Activated effector memory CD4-positive, alpha-beta T cell treated with anti-CD3 and anti-CD28 coated beads, Interleukin-2, amount 50 U/mL, for 16 hours (primary cell): ENCODE results near the gene PANX3.
A peak's percentile ranks its signal among the peaks of the same experiment; 100 is the strongest.
"Not testable (repeated sequence)": the region's sequence is repeated elsewhere in the genome, so short reads cannot be mapped to it uniquely, and the experiment has no call there.

Experiments
- DNase-seq: peaks from one replicate; pipeline ENCODE4 v3.0.0-alpha.2; 2020

PANX3 gene, protein sequence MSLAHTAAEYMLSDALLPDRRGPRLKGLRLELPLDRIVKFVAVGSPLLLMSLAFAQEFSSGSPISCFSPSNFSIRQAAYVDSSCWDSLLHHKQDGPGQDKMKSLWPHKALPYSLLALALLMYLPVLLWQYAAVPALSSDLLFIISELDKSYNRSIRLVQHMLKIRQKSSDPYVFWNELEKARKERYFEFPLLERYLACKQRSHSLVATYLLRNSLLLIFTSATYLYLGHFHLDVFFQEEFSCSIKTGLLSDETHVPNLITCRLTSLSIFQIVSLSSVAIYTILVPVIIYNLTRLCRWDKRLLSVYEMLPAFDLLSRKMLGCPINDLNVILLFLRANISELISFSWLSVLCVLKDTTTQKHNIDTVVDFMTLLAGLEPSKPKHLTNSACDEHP

DNA sequence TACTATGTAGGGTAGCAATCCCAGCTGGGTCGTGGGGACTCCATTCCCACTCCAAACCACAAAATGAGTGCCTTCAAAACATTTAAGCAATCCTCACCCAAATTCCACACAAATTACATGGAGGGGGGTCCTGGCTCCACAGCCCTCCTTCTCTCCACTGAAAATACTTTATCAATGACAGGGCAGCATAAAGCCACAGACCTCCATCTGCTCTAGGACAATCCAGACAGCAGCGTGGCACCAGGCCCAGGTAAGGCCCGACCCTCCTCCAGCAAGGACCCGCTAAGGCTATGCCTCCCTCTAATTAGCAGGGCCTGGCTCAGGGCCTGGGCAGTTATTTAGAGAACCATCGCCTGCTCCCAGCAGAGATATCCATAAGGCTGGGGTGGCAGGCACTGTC lies at the start of gene PANX3:
Gene PANX3, plus strand, starts transcription at position 365 of the 400 bp plus-strand sequence. CDS start 129 bp downstream, outside the sequence.
- no peak for DNase-seq

DNA sequence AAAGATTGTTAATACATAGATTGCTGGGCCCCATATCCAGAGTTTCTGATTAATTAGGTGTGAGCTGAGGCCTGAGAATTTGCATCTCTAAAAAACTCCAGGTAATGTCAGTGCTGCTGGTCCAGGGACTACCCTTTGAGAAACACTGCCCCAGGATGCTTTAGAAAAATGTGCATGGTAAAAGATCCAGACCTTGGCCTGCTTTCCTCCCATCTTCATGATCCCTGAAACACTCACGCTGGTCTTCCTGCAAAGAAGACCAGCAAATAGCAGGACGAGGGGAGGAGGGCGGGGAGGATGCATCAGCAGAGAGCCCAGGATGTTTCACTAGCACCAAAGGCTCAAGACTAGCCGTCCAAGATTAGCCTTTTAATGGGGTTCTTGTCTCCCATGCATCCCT lies 41.5 kb upstream of the PANX3 start, which contains the start of gene OR8A1:
Gene OR8A1, plus strand, starts transcription at position 301 of the 400 bp plus-strand sequence. CDS start 123 bp downstream, outside the sequence.
- no peak for DNase-seq

DNA sequence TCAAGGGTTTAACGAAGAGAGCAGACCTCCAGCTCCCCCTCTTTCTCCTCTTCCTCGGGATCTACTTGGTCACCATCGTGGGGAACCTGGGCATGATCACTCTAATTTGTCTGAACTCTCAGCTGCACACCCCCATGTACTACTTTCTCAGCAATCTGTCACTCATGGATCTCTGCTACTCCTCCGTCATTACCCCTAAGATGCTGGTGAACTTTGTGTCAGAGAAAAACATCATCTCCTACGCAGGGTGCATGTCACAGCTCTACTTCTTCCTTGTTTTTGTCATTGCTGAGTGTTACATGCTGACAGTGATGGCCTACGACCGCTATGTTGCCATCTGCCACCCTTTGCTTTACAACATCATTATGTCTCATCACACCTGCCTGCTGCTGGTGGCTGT lies 41.1 kb upstream of the PANX3 start:
- DNase-seq, result no peak

DNA sequence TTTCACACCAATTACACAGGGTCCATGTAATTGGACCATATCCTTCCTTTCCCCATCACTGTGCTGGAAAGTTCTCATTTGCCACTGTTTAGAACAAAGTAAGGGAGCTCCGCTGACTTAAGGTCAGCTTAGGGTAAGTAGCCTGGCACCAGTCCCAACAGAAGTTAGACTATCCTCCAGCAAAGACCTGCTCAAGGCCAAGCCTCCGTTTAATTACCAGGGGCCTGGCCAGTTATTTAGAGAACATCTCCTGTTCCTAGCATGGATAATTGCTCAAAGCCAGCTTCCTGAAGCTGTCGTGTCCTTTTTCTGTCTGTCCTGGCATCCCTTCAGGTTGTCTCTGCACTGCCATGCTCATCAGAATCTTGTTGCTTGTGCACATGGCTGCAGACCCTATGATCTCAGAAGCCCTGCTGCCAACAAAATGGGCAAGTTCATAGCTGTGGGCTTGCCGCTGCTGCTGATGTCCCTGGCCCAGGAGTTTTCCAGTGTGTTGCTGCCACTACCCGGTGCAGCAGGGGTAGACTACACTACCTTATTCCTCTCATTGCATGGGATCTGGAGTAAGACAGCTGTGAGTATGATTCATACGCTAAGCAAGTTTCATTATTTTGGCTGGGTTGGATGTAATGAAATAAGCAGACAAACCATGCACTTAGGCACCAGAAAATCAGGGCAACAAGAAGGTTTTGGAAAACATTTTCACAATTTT lies 33.4 kb upstream of the PANX3 start:
- no peak for DNase-seq

DNA sequence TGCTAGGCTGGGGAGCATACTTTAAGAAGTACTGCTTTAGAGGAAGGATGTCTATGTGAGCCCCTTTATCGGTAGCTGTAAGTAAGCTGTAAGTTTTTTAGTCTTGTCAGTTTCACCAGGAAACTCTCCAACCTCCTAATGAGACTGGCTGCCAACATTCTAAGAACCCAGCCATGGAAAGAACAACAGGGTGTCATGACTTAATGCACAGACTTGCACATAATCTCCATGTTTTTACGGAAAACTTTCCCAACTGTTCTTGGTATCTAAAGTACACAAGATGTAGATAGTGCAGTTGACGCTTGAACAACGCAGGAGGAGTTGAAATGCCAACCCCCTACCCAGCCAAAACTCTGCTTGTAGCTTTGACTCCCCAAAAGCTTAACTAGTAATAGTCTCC lies 32.5 kb upstream of the PANX3 start:
- no peak for DNase-seq

DNA sequence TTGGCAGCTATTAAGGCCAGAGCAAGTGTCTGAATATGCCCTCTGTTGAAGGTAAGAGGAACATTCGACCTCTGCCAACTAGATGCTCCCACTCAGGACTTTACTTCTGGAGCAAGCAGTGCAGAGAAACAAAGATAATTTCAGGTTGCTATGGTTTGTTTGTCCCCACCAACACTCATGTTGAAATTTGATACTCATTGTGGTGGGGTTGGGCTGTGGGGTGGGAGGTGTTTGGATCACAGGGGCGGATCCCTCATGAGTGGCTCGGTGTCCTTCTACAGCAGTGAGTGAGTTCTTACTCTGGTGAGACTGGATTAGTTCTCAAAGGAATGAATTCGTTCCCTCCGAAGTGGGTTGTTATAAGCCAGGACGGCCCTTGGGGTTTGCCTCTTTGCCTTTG lies 29.4 kb upstream of the PANX3 start:
- no peak for DNase-seq

DNA sequence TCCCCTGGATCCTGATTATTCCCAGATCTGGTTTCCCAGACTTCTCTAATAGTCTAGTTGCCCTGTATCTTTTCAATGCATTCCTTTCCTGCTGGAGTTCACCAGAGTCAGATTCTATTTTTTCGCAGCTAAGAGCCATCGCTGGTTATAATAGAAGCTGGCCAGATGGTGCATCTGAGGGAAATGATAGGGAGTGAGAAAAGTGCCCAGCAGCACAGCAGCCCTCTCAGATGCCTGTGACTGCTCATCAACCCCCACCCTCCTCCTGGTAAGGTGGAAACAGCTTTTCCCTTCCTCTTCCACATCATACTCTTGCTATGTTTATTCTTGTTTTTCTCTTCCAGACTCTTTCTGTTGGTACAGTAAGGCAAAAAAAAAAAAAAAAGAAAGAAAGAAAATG lies 28.7 kb upstream of the PANX3 start:
- no peak for DNase-seq

DNA sequence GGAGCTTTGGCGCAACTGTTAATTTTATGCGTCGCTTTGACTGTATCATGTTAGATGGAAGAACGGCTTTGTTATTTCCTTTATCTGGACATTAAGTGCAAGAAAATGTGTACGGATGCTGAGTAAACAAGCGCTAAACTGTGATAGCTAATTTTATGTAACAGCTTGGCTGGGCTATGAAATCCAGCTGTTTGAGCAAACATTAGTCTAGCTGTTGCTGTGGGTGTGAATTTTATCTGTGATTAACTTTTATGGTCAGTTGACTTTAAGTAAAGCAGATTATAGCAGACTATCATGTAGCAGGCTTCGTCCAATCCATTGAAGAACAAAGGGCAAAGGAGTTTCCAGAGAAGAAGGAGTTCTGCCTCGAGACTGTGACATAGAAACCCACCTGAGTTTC lies 27.4 kb upstream of the PANX3 start:
- DNase-seq, result no peak

DNA sequence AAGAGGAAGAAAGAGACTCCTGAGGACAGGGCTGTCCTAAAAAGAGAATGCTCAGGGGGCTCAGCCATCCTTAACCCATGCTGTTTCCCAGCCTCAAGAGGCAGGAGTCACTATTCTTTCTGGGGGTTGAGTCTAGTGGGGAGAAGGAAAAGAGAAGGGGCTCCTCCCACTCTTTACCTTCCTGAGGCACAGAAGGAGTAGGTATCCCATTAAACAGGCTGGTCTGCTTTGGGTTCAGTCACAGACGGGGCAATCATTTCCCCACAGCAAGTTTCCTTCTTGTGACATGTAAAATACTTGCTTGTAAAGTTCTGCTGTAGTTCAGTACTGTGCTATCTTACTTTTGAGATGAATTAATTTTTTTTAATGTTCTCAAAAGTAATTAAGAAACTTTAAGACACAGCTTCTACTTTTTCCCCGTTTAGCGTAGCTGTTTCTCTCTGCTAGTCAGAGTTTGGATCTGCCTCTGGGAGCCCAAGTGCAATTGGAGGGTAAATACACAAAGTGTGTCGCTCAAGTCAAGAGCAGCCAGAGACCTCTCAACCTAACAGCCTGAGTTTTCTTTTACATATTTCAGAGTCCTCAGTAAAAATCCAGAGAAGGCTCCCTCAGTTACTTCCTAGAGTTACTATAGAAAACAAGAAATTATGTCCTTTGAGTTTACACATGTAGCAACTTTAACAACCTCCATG lies 26.4 kb upstream of the PANX3 start:
- DNase-seq, result no peak

DNA sequence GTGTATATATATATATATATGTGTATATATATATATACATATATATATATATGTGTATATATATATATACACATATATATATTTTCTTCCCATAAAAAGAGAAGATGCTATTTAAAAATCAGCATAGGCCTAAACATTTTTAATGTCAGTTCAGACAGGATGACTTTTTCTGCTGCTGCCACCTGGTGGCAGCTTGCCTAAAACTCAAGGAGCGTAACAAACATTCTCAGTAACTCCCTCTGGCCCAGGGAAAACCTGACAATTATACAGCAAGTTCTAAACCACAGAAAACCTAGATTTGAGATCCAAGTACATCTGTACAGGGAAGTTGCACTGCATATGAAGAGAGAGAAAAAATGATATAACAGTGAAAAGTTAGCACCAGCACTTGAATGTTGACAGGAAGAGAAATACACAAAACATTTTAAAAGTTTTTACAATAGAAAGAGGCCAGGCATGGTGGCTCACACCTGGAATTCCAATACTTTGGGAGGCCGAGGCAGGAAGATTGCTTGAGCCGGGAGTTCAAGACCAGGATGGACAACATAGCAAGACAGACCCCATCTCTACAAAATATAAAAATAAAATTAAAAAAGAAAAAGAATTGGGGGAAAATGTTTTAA lies 24.9 kb upstream of the PANX3 start:
- DNase-seq, result peak; percentile 77

DNA sequence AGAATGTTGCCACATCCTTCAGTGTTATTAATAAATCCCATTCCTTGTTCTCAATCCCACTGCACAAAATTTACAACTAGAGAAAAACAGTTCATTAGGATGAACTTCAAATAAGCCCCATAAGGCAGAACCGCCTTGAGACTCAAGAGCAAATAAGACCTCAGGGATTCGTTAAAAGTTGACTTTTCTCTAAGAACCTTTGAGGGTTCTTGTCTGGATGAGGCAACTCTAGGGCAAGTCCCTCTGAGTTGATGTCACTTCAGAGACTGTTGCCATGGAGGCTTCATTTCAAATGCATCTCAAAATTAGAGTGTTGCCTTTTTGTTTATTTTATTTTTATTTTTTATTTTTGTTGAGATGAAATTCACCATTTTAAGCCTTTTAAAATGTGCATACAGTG lies 19.8 kb upstream of the PANX3 start:
- DNase-seq, result no peak

DNA sequence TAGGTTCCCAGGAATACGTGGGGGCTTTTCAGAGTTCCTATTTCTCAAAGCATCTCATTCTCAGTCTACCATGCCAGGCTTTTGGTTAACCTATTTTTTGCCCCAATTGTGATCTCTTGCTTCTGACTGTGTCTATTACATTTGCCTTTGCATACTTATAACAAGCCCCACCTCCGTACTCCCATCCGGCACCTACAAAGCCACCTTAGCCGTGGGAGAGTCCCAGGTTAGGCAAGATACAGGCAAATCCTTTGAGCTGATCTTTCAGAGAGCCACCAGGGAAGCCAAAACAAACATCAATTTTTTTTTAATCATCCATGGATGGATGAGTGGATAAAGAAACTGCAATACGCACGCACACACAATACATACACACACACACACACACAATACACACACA lies 18.6 kb upstream of the PANX3 start:
- no peak for DNase-seq

DNA sequence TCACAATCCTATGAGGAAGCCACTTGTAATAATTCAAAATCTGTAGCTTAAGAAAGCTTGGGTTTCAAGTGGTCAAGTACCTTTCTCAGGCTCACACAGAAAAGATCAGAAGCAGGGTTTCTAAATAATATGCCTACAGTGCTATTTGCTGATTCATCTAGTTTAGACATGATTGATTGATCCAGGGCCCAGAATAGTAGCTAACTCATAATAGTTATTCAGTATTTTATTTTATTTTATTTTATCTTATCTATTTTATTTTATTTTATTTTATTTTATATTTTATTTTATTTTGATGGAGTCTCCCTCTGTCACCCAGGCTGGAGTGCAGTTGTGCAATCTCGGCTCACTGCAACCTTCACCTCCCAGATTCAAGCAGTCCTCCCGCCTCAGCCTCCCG lies 15.9 kb upstream of the PANX3 start:
- no peak for DNase-seq

DNA sequence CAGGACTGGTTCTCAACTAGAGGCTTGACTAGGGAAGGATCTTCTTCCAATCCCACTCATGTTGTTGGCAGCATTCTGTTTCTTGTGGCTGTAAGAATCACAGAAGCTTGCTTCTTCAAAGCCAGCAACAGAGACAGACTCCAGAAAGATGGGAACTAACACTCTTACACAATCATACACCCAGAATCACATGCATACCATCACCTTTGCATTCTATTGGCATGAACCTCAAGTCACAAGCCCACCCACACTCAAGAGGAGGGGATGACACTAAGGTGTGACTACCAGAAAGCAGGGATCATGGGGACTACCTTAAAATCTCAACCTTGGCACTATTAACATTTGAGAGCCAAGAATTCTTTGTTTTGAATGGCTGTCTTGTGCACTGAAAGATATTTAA lies 13.6 kb upstream of the PANX3 start:
- DNase-seq, result no peak

DNA sequence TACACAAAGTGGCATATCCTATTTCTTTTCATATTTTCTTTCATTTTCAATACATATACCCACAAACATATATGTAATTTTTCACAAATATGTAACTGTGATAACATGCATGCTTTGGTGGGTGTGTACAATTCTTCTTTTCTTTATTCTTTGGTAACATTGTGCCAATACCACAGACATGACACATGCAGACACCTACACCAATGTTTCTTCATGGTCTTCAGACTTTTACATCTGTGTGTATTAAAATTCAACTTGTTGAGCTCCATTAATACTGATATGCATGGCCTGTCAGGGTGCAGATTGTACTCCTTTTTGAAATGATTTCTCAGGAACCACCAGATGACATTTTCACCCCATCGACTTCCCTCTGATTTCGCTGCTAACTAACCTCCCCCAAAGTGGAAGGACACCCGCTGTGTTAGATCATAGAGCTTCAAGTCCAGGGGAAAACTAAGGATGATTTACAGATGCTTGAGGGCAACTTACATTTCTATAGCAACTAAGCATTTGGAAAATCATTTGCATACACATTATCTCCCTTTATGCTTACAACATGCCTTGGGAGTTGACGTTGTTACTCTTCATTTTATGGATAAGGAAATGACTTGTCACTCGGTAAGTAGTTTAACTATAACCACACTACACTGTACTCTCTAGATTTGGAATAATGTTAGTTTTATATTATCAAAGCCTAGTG lies 10.5 kb upstream of the PANX3 start:
- DNase-seq, result no peak

DNA sequence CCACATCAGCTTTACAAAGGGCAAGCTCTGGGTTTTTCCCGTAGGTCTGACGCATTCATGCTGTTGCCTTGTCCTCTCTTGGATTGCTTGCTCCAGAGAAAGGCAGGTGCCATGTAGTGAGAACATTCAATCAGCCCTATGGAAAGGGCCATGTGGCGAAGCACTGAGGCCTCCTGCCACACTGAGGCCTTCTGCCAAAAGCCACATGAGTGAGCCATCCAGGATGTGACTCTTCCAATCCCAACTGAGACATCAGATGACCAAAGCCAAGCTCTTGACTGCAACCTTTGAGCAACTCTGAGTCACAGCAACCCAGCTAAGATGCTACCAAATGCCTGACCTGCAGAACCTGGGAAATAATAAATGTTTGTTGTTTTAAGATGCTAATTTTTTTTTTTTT lies 9.0 kb upstream of the PANX3 start:
- DNase-seq, result no peak

DNA sequence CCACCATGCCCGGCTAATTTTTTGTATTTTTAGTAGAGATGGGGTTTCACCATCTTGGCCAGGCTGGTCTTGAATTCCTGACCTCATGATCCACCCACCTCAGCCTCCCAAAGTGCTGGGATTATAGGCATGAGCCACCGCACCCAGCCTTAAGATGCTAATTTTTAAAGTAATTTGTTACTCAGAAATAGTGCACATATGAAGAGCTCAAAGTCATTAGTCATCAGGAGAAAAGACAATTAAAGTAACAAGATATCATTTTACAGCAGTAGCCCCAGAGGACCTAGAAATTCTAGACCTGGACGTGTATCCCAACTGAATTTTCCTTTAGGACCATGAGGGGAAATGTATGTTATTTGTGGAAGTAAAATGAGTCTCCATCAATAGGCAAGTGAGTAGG lies 8.5 kb upstream of the PANX3 start:
- not testable (repeated sequence) for DNase-seq

DNA sequence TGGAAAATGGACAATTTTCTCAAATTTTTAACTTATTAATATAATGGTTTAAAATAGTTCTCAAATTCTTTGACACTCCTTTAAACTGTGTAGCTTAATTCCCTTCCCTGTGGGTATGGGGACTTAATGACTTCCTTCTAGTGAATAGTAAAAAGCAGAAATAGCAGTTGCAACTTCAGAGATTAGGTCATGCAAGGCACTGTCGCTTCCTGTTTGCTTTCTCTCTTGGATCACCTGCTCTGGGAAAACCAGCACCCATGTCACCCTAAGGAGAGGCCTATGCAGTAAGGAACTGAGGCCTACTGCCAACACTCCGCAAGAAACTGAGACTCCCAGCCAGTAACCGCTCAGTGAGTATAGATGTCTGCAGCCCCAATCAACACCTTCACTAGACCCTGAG lies 5.5 kb upstream of the PANX3 start:
- no peak for DNase-seq

DNA sequence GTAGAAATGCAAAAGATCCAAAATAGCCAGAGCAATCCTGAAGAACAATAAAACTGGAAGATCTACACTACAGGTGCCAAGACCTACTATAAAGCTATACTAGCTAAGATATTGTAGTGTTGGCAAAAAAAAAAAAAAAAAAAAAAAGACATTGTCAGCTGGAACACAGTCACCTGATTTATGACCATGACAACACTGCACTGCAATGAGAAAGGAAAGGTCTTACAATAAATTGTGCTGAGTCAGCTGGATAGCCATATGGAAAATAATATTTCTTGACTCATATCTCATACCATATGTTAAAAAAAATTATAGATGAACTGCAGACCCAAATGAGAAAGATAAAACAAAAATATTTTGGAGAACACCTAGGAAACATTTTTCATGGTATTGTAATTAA lies 3.1 kb upstream of the PANX3 start:
- no peak for DNase-seq

DNA sequence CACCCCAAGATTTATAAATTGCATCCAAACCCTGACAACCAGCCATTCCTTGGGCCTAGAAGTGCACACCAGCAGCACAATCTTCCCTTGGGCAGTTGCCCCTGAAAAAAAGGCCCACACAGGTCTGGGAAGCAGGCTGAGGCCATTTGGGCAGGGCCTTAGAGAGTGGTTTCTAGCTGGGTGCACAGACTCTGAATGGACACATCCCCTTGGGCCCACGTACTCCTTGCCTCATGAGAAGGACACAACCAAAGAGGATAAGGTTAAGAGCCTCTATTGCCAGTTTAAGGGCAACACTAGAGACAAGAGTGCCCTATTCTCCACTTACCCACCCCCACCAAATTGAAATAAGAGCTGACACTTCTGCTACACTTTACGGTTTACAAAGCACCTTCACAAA lies 933 bp upstream of the PANX3 start:
- no peak for DNase-seq

DNA sequence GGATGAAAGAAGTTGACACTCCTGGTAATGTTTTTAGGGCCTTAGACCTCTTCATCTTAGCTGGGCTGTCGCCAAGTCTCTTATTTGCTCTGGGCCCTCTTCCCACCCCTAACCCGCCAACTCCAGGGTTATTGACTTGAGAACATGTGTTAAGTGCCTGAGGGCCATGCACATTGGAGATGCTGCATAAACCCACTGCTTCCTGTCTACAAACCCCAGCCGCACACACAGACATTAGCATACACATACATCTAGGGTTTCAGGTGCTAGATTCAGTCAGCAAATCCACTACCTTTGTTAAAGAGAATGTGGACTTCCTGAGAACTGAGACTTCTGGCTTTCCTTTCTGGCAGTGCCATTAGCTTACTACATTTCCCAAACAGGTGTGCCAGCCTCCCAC lies 817 bp downstream of the PANX3 start:
- DNase-seq, result no peak

DNA sequence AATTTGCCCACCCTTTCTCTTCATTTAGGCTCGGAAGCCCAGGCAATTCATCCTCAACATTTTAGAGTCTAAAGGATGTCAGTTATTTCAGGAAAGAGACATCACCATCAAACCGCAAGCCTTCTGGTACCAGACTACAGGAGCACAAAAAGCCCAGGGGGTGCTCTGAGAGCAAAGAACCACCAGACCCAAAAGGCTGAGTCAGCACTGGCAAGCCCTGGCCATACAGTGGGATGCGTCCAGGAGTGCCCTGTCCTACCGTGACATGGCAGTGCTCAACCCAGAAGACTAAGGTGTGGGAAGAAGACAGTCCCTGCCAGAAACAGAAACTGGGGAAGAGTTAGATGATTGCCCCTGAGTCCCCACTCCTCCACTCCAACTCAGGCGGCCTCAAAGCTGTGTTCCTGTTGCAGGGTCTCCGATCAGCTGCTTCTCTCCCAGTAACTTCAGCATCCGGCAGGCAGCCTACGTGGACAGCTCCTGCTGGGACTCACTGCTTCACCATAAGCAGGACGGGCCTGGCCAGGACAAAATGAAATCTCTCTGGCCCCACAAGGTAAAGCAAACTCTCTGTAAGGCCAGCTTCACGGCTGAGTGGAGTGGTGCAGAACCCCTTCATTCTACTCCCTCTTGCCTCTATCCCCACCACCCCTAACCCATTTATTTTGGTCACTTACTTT lies 1.5 kb downstream of the PANX3 start:
- no peak for DNase-seq
